CD14-positive monocyte (primary cell): ENCODE measurements around the gene PKDCC. TPM values are rescaled to one million over a fixed set of nuclear protein-coding genes. Genes with fewer than 3 reads are reported as not detected.

Source experiments
- DNase-seq, 3 donors: peaks; one replicate each; pipeline ENCODE4 v3.0.0-alpha.2; 2011 to 2022
- H2AFZ ChIP-seq: 2 replicates; pipeline ENCODE4 v1.6.0; 2012; ENCODE audit warnings: mild to moderate bottlenecking, low read depth, low read length, inconsistent platforms; ENCODE audit not compliant: insufficient read depth, poor library complexity, severe bottlenecking
- H3K27ac ChIP-seq, 2 donors: 1 replicate in 1 of 2; 2 replicates in 1 of 2; pipeline ENCODE4 v1.5.1; 2012 to 2013; ENCODE audit warnings: low read length in 2 of 2, control low read depth in 1 of 2, inconsistent platforms in 1 of 2, low read depth in 1 of 2, mild to moderate bottlenecking in 1 of 2
- H3K27me3 ChIP-seq, 2 donors: one replicate each; pipeline versions ENCODE4 v1.6.0 to v1.6.1; 2011 to 2013; ENCODE audit warnings: low read length in 2 of 2; ENCODE audit not compliant: control insufficient read depth in 2 of 2, insufficient read depth in 2 of 2
- H3K36me3 ChIP-seq, 2 donors: replicated peaks in 1 of 2; 1 replicate in 1 of 2; 2 replicates in 1 of 2; pipeline versions ENCODE4 v1.5.1 to v1.6.1; 2012 to 2013; ENCODE audit warnings: low read length in 2 of 2, control low read depth in 1 of 2, inconsistent platforms in 1 of 2, mild to moderate bottlenecking in 1 of 2; ENCODE audit not compliant: insufficient read depth in 2 of 2, control insufficient read depth in 1 of 2
- H3K4me1 ChIP-seq, 2 donors: 1 replicate in 1 of 2; 2 replicates in 1 of 2; pipeline versions ENCODE4 v1.5.1 to v1.6.1; 2012 to 2013; ENCODE audit warnings: low read length in 2 of 2, control low read depth in 1 of 2, inconsistent platforms in 1 of 2, mild to moderate bottlenecking in 1 of 2, moderate library complexity in 1 of 2; ENCODE audit not compliant: insufficient read depth in 2 of 2, control insufficient read depth in 1 of 2
- H3K4me2 ChIP-seq: replicated peaks from 2 replicates; pipeline ENCODE3; 2012; ENCODE audit warnings: low read length, moderate library complexity, mild to moderate bottlenecking; ENCODE audit not compliant: poor library complexity, severe bottlenecking; ENCODE audit errors: extremely low read depth
- H3K4me3 ChIP-seq, 3 experiments: fragments of 200-600 bp in 1 of 3; sonication (generic) in 1 of 3; replicated peaks in 1 of 3; 1 replicate in 2 of 3; 2 replicates in 1 of 3; pipeline ENCODE4 v1.5.1; 2011 to 2013; ENCODE audit warnings: low read length in 3 of 3, mild to moderate bottlenecking in 3 of 3, control low read depth in 2 of 3, low read depth in 2 of 3, inconsistent platforms in 1 of 3, moderate library complexity in 1 of 3
- H3K79me2 ChIP-seq: 2 replicates; pipeline ENCODE4 v1.6.0; 2012; ENCODE audit warnings: mild to moderate bottlenecking, control low read depth, inconsistent platforms, low read length, moderate library complexity; ENCODE audit not compliant: insufficient read depth
- H3K9ac ChIP-seq: 2 replicates; pipeline ENCODE4 v1.6.0; 2017; ENCODE audit warnings: low read length, mild to moderate bottlenecking; ENCODE audit not compliant: insufficient read depth, poor library complexity, severe bottlenecking
- H3K9me3 ChIP-seq, 2 donors: replicated peaks in 1 of 2; 1 replicate in 1 of 2; 2 replicates in 1 of 2; pipeline versions ENCODE4 v1.5.1 to v1.6.1; 2012 to 2013; ENCODE audit warnings: low read length in 2 of 2, control low read depth in 1 of 2; ENCODE audit not compliant: control insufficient read depth in 1 of 2, insufficient read depth in 1 of 2
- H4K20me1 ChIP-seq: 2 replicates; pipeline ENCODE4 v1.6.0; 2012; ENCODE audit warnings: mild to moderate bottlenecking, low read length, control low read depth, moderate library complexity; ENCODE audit not compliant: insufficient read depth
- H3K27ac Mint-ChIP-seq, 7 donors: one replicate each; pipeline ENCODE4 v1.8.0; 2020; ENCODE audit warnings: mild to moderate bottlenecking in 7 of 7, mixed read lengths in 7 of 7, moderate library complexity in 6 of 7, inconsistent platforms in 2 of 7
- H3K27me3 Mint-ChIP-seq, 3 donors: one replicate each; pipeline ENCODE4 v1.8.0; 2021 to 2022; ENCODE audit warnings: low read depth in 3 of 3, mild to moderate bottlenecking in 3 of 3, mixed read lengths in 3 of 3, moderate library complexity in 3 of 3, inconsistent platforms in 1 of 3
- H3K36me3 Mint-ChIP-seq, 2 donors: one replicate each; pipeline ENCODE4 v1.8.0; 2020; ENCODE audit warnings: mixed read lengths in 2 of 2, inconsistent platforms in 1 of 2, mild to moderate bottlenecking in 1 of 2
- H3K4me1 Mint-ChIP-seq: one replicate; pipeline ENCODE4 v1.8.0; 2020; ENCODE audit warnings: mild to moderate bottlenecking, mixed read lengths
- H3K4me3 Mint-ChIP-seq, 2 donors: one replicate each; pipeline ENCODE4 v1.8.0; 2020; ENCODE audit warnings: mild to moderate bottlenecking in 2 of 2, mixed read lengths in 2 of 2, moderate library complexity in 1 of 2
- H3K9me3 Mint-ChIP-seq, 7 donors: one replicate each; pipeline ENCODE4 v1.8.0; 2020 to 2022; ENCODE audit warnings: mixed read lengths in 7 of 7, mild to moderate bottlenecking in 6 of 7, moderate library complexity in 6 of 7, inconsistent platforms in 2 of 7
- WGBS: methylation state at CpG from one replicate; pipeline ENCODE4 v1.1.5; 2013; ENCODE audit warnings: missing lambda C conversion rate; ENCODE audit not compliant: insufficient coverage; 5-methylcytosine and 5-hydroxymethylcytosine counted together
- intact Hi-C, 2 donors: fragments of 100-400 bp; cut with micrococcal nuclease; formaldehyde crosslinking; loops; one replicate each; pipeline versions ENCODE4 v1.15.0 to v1.15.1; 2023
- polyA plus RNA-seq, 3 donors: library from polyadenylated mRNA; depleted of rRNA in 1 of 3; unstranded in 2 of 3; stranded (reverse) in 1 of 3; fragments of 300-500 nt in 2 of 3; fragments of >200 nt in 1 of 3; fragmentation: Illumina TruSeq in 2 of 3; gene quantifications; 1 replicate in 2 of 3; 2 replicates in 1 of 3; pipeline ENCODE4 v1.2.3, GENCODE V29; 2012 to 2021
- TF ChIP-seq, protein P1 (sequence below): fragments of 200-600 bp; IDR thresholded peaks from one replicate; pipeline ENCODE4 v1.8.0; 2022; ENCODE audit warnings: antibody characterized with exemption, mild to moderate bottlenecking

The PKDCC gene
- polyA plus RNA-seq, 3 donors = not detected

DNA sequence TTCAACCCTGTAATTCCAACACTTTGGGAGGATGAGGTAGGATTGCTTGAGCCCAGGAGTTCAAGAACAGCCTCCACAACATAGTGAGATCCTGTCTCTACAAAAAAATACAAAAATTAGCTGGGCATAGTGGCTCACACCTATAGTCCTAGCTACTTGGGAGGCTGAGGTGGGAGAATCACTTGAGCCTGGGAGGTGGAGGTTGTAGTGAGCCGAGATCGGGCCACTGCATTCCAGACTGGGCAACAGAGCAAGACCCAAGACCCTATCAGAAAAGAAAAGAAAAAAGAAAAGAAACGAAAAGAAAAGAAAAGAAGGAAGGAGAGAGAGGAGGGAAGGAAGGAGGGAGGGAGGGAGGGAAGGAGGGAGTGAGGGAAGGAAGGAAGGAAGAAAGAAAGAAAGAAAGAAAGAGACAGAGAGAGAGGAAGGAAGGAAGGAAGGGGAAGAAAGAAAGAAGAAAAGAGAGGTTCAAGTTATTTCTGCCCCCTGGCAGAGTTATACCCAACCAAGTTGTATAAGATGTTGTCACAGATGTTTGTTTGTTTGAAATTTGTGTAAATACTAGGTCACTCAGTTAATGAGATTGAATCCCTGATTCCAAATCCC lies 3.9 kb upstream of the PKDCC start:
- Mint-ChIP-seq H3K27me3 (peaks cover 42 to 59% (median 45%) of the 10 kb centered on the region in 3 donors), H3K27ac (no peak overlapping the region)

DNA sequence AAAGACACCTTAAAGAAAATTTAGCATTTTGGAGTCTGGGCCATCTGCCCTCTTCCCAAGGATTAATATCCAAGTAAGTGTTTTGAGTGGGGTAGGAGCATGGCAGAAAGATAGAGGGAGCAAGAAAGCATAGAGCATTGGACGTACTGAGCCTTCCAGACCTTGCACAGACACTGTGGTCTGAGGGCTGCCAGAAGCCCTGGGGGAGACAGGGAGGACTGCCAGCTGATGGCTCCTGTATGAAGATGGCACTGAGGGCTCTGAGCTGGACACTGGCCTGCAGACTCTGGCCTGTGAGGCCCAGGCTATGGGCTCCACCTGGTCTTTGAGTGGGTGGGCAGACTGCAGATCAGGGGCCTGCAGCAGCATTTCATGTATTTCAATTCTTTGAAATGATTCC lies 2.9 kb upstream of the PKDCC start:
- Histone ChIP-seq H3K4me3 (no peak overlapping the region), H3K79me2 (no peaks in the 10 kb centered on the region), H3K9ac (no peak overlapping the region), H4K20me1 (no peaks in the 10 kb centered on the region), H3K4me2 (no peak overlapping the region), H2AFZ (no peak overlapping the region), H3K27ac (no peak overlapping the region), H3K9me3 (peaks cover 0 to 5% of the 10 kb centered on the region in 2 donors), H3K36me3 (no peaks in the 10 kb centered on the region), H3K4me1 (peaks cover 5 to 11% of the 10 kb centered on the region in 2 donors), H3K27me3 (peaks cover 29 to 59% of the 10 kb centered on the region in 2 donors)
- Mint-ChIP-seq H3K36me3 (no peaks in the 10 kb centered on the region), H3K27me3 (peaks cover 52 to 69% (median 56%) of the 10 kb centered on the region in 3 donors), H3K4me3 (no peak overlapping the region), H3K4me1 (peaks cover 7% of the 10 kb centered on the region), H3K27ac (no peak overlapping the region), H3K9me3 (peaks cover 0 to 9% (median 5%) of the 10 kb centered on the region in 7 donors)
- TF ChIP-seq, protein P1, sequence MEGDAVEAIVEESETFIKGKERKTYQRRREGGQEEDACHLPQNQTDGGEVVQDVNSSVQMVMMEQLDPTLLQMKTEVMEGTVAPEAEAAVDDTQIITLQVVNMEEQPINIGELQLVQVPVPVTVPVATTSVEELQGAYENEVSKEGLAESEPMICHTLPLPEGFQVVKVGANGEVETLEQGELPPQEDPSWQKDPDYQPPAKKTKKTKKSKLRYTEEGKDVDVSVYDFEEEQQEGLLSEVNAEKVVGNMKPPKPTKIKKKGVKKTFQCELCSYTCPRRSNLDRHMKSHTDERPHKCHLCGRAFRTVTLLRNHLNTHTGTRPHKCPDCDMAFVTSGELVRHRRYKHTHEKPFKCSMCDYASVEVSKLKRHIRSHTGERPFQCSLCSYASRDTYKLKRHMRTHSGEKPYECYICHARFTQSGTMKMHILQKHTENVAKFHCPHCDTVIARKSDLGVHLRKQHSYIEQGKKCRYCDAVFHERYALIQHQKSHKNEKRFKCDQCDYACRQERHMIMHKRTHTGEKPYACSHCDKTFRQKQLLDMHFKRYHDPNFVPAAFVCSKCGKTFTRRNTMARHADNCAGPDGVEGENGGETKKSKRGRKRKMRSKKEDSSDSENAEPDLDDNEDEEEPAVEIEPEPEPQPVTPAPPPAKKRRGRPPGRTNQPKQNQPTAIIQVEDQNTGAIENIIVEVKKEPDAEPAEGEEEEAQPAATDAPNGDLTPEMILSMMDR = no peak
- 90% methylated on average over 1 of the region's 1 CpG for WGBS
- no peak for DNase-seq
- intact Hi-C loops = no loop called here

More for the DNA sequence above, 3.9 kb upstream of the PKDCC start:
- H3K4me1 Mint-ChIP-seq = peaks cover 7% of the 10 kb centered on the region
- H3K4me3 ChIP-seq = no peak overlapping the region
- H3K9me3 ChIP-seq = peaks cover 0 to 5% of the 10 kb centered on the region in 2 donors
- peaks cover 5 to 11% of the 10 kb centered on the region in 2 donors for H3K4me1 ChIP-seq
- TF ChIP-seq, protein P1 = no peak
- WGBS = no CpG with 5 or more reads among the region's 3 CpGs
- H4K20me1 ChIP-seq = no peaks in the 10 kb centered on the region
- H3K27ac ChIP-seq = no peak overlapping the region
- H3K36me3 ChIP-seq = no peaks in the 10 kb centered on the region
- intact Hi-C loops = no loop called here
- no peaks in the 10 kb centered on the region for H3K79me2 ChIP-seq
- H3K9me3 Mint-ChIP-seq = peaks cover 0 to 8% (median 5%) of the 10 kb centered on the region in 7 donors
- no peaks in the 10 kb centered on the region for H3K36me3 Mint-ChIP-seq
- no peak overlapping the region for H2AFZ ChIP-seq
- H3K27me3 ChIP-seq = peaks cover 19 to 48% of the 10 kb centered on the region in 2 donors
- H3K9ac ChIP-seq = no peak overlapping the region
- no peak for DNase-seq
- H3K4me3 Mint-ChIP-seq = no peak overlapping the region
- H3K4me2 ChIP-seq = no peak overlapping the region
